Measurements from ENCODE around the gene NRTN. TPM values are rescaled to one million over a fixed set of nuclear protein-coding genes. Genes with fewer than 3 reads are reported as not detected.

Gene NRTN
- total RNA-seq, 4 donors from 2014 or later, result 0.82 to 3.8 (median 1.5) TPM

GRCh38 chr19:5864013-5864720, 59.3 kb downstream of the NRTN start:
- H3K4me1 ChIP-seq, result no peaks in the 10 kb centered on the region
- no peak for TF ChIP-seq POLR2A (IDR thresholded peaks at IDR 0.05)
- TF ChIP-seq CTCF (IDR thresholded peaks at IDR 0.05), result no peak
- no peak overlapping the region for H3K27ac ChIP-seq
- H3K4me3 ChIP-seq, result no peak overlapping the region
- H3K9me3 ChIP-seq, result no peaks in the 10 kb centered on the region
- in situ Hi-C loops (cut with MboI; ENCODE audit: low pct_ligation_motif_present in 1 of 4, low pct_unique_long_range_greater_than_20kb in 1 of 4, low sequenced_read_pairs in 3 of 4), result no loop called here
- intact Hi-C loops (cut with DNase I; ENCODE audit: low total_unique reads), result no loop called here
- no peaks in the 10 kb centered on the region for H3K36me3 ChIP-seq
- DNase-seq, result no peak
- 77% methylated on average over 9 of the region's 9 CpGs; no CpG with 5 or more reads in 1 of the 2 donors for WGBS, 2 donors (ENCODE audit: low coverage in 1 of 2)
- no peaks in the 10 kb centered on the region for H3K27me3 ChIP-seq

GRCh38 chr19:5864725-5865486, 60.0 kb downstream of the NRTN start:
- Histone ChIP-seq H3K4me1 (no peaks in the 10 kb centered on the region), H3K27me3 (no peaks in the 10 kb centered on the region), H3K4me3 (no peak overlapping the region), H3K9me3 (no peaks in the 10 kb centered on the region), H3K27ac (no peak overlapping the region), H3K36me3 (no peaks in the 10 kb centered on the region)
- WGBS, 2 donors (ENCODE audit: low coverage in 1 of 2), result 88% methylated on average over 14 of the region's 14 CpGs; no CpG with 5 or more reads in 1 of the 2 donors
- intact Hi-C loops (cut with DNase I; ENCODE audit: low total_unique reads), result no loop called here
- DNase-seq, result no peak
- TF ChIP-seq CTCF (IDR thresholded peaks at IDR 0.05) (peak in 3 of 5 experiments; percentile 20 to 27 (median 20)), POLR2AphosphoS5 (IDR thresholded peaks at IDR 0.05) (no peak), EP300 (IDR thresholded peaks at IDR 0.05; ENCODE audit: low read depth) (no peak), POLR2A (IDR thresholded peaks at IDR 0.05) (no peak)
- in situ Hi-C loops (cut with MboI; ENCODE audit: low pct_ligation_motif_present in 1 of 4, low pct_unique_long_range_greater_than_20kb in 1 of 4, low sequenced_read_pairs in 3 of 4), result no loop called here

GRCh38 chr19:5865772-5866171, 60.9 kb downstream of the NRTN start:
- intact Hi-C loops (cut with DNase I; ENCODE audit: low total_unique reads), result no loop called here
- WGBS, 2 donors (ENCODE audit: low coverage in 1 of 2), result 73% methylated on average over 11 of the region's 11 CpGs; no CpG with 5 or more reads in 1 of the 2 donors
- TF ChIP-seq EP300 (IDR thresholded peaks at IDR 0.05; ENCODE audit: low read depth) (no peak), POLR2AphosphoS5 (IDR thresholded peaks at IDR 0.05) (no peak), POLR2A (IDR thresholded peaks at IDR 0.05) (no peak), CTCF (IDR thresholded peaks at IDR 0.05) (no peak)

GRCh38 chr19:5867201-5868136, 62.6 kb downstream of the NRTN start:
- Histone ChIP-seq H3K27ac (no peak overlapping the region), H3K36me3 (no peaks in the 10 kb centered on the region), H3K27me3 (no peaks in the 10 kb centered on the region), H3K4me1 (no peaks in the 10 kb centered on the region), H3K4me3 (no peak overlapping the region), H3K9me3 (no peaks in the 10 kb centered on the region)
- intact Hi-C loops (cut with DNase I; ENCODE audit: low total_unique reads) (no loop called here), in situ Hi-C loops (cut with MboI; ENCODE audit: low pct_ligation_motif_present in 1 of 4, low pct_unique_long_range_greater_than_20kb in 1 of 4, low sequenced_read_pairs in 3 of 4) (no loop called here)
- DNase-seq, result no peak
- TF ChIP-seq EP300 (IDR thresholded peaks at IDR 0.05; ENCODE audit: low read depth) (no peak), POLR2A (IDR thresholded peaks at IDR 0.05) (no peak), CTCF (IDR thresholded peaks at IDR 0.05) (no peak), POLR2AphosphoS5 (IDR thresholded peaks at IDR 0.05) (no peak)
- WGBS, 2 donors (ENCODE audit: low coverage in 1 of 2), result 31 to 87% methylated on average over 4 to 25 of the region's 31 CpGs

More at GRCh38 chr19:5865772-5866171, 60.9 kb downstream of the NRTN start:
- in situ Hi-C loops (cut with MboI; ENCODE audit: low pct_ligation_motif_present in 1 of 4, low pct_unique_long_range_greater_than_20kb in 1 of 4, low sequenced_read_pairs in 3 of 4), result no loop called here
- no peaks in the 10 kb centered on the region for H3K27me3 ChIP-seq
- no peak overlapping the region for H3K4me3 ChIP-seq
- no peaks in the 10 kb centered on the region for H3K4me1 ChIP-seq
- H3K9me3 ChIP-seq, result no peaks in the 10 kb centered on the region
- no peak overlapping the region for H3K27ac ChIP-seq
- no peaks in the 10 kb centered on the region for H3K36me3 ChIP-seq
- no peak for DNase-seq

Data from transverse colon (tissue), 4 donors.